ENCODE data around the gene KRT82. TPM values are rescaled to one million over a fixed set of nuclear protein-coding genes. Genes with fewer than 3 reads are reported as not detected.

The KRT82 gene
- total RNA-seq, 4 donors from 2014 or later = not detected

- peaks cover 0 to 14% (median 0%) of the 10 kb centered on the region in 4 donors for H3K27me3 ChIP-seq
- TF ChIP-seq POLR2A (IDR thresholded peaks at IDR 0.05) (no peak), CTCF (IDR thresholded peaks at IDR 0.05) (no peak)
- intact Hi-C loops (cut with DNase I) = no loop called here
- H3K36me3 ChIP-seq = no peaks in the 10 kb centered on the region
- H3K4me1 ChIP-seq = no peaks in the 10 kb centered on the region
- no peak overlapping the region for H3K27ac ChIP-seq
- H3K4me3 ChIP-seq = no peak overlapping the region
- DNase-seq = no peak
- H3K9me3 ChIP-seq = no peaks in the 10 kb centered on the region
- 47 to 80% methylated on average over 3 of the region's 3 CpGs for WGBS, 2 donors
Observed at GRCh38 chr12:52402873-52403540, 3.1 kb downstream of the KRT82 start.

- TF ChIP-seq CTCF (IDR thresholded peaks at IDR 0.05) (no peak), POLR2A (IDR thresholded peaks at IDR 0.05) (no peak)
Observed at GRCh38 chr12:52402377-52402776, 3.8 kb downstream of the KRT82 start.

GRCh38 chr12:52401926-52402325 lies 4.2 kb downstream of the KRT82 start:
- Histone ChIP-seq H3K4me1 (no peaks in the 10 kb centered on the region), H3K27ac (no peak overlapping the region), H3K4me3 (no peak overlapping the region), H3K27me3 (peaks cover 0 to 8% (median 0%) of the 10 kb centered on the region in 4 donors), H3K36me3 (no peaks in the 10 kb centered on the region), H3K9me3 (no peaks in the 10 kb centered on the region)
- 61 to 72% methylated on average over 4 of the region's 4 CpGs for WGBS, 2 donors
- no peak for DNase-seq
- TF ChIP-seq CTCF (IDR thresholded peaks at IDR 0.05) (no peak), POLR2A (IDR thresholded peaks at IDR 0.05) (no peak)
- intact Hi-C loops (cut with DNase I) = no loop called here

More at GRCh38 chr12:52402377-52402776, 3.8 kb downstream of the KRT82 start:
- intact Hi-C loops (cut with DNase I) = no loop called here
- WGBS, 2 donors = 100% methylated on average over 2 of the region's 2 CpGs
- Histone ChIP-seq H3K36me3 (no peaks in the 10 kb centered on the region), H3K27ac (no peak overlapping the region), H3K9me3 (no peaks in the 10 kb centered on the region), H3K4me3 (no peak overlapping the region), H3K4me1 (no peaks in the 10 kb centered on the region), H3K27me3 (peaks cover 0 to 8% (median 0%) of the 10 kb centered on the region in 4 donors)
- DNase-seq = no peak

GRCh38 chr12:52401526-52401925 lies 4.6 kb downstream of the KRT82 start:
- WGBS, 2 donors = 79 to 92% methylated on average over 2 to 5 of the region's 5 CpGs
- Histone ChIP-seq H3K36me3 (no peaks in the 10 kb centered on the region), H3K4me3 (no peak overlapping the region), H3K9me3 (no peaks in the 10 kb centered on the region), H3K4me1 (peaks cover 0 to 1% (median 0%) of the 10 kb centered on the region in 3 donors), H3K27ac (no peak overlapping the region), H3K27me3 (peaks cover 0 to 8% (median 0%) of the 10 kb centered on the region in 4 donors)
- no peak for DNase-seq
- intact Hi-C loops (cut with DNase I) = no loop called here
- TF ChIP-seq CTCF (IDR thresholded peaks at IDR 0.05) (no peak), POLR2A (IDR thresholded peaks at IDR 0.05) (no peak)

GRCh38 chr12:52400906-52401305 lies 5.2 kb downstream of the KRT82 start:
- intact Hi-C loops (cut with DNase I) = no loop called here
- WGBS, 2 donors = 63 to 81% methylated on average over 3 to 7 of the region's 9 CpGs
- DNase-seq = no peak
- Histone ChIP-seq H3K27ac (no peak overlapping the region), H3K27me3 (peaks cover 0 to 8% (median 0%) of the 10 kb centered on the region in 4 donors), H3K9me3 (no peaks in the 10 kb centered on the region), H3K4me1 (peaks cover 0 to 8% (median 5%) of the 10 kb centered on the region in 3 donors), H3K4me3 (no peak overlapping the region), H3K36me3 (no peaks in the 10 kb centered on the region)
- TF ChIP-seq CTCF (IDR thresholded peaks at IDR 0.05) (no peak), POLR2A (IDR thresholded peaks at IDR 0.05) (no peak)
